GM19240 (cell line): Measurements from ENCODE around the gene SFPQ.
"Not testable (repeated sequence)": the region's sequence is repeated elsewhere in the genome, so short reads cannot be mapped to it uniquely, and the experiment has no call there.

Experiments used
- DNase-seq: peaks from one replicate; pipeline ENCODE4 v3.0.0; 2011; ENCODE audit warnings: low spot score; ENCODE audit not compliant: insufficient read length

The SFPQ gene

GRCh38 chr1:35192853-35193664 is at the start of gene SFPQ:
Gene SFPQ (minus strand): TSS chr1:35193145. CDS start chr1:35193049, 96 bp downstream.
- peak; percentile 95 for DNase-seq

DNA sequence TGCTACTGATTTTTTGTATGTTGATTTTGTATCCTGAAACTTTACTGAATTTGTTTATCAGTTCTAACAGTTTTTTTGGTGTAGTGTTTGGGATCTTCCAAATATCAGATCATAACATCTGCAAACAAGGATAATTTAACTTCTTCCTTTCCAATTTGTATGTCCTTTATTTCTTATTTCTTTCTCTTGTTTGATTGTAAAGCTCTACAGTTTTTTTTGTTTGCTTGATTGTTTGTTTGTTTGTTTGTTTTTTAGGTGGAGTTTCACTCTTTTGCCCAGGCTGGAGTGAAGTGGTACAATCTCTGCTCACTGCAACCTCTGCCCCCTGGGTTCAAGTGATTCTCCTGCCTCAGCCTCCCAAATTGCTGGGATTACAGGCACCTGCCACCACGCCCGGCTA is 43.8 kb upstream of the SFPQ start:
- DNase-seq: not testable (repeated sequence)

- DNase-seq: no peak
These were observed 38.3 kb upstream of the SFPQ start for GRCh38 chr1:35231287-35231686.

GRCh38 chr1:35229587-35230360 is 36.8 kb upstream of the SFPQ start:
- DNase-seq: no peak

DNA sequence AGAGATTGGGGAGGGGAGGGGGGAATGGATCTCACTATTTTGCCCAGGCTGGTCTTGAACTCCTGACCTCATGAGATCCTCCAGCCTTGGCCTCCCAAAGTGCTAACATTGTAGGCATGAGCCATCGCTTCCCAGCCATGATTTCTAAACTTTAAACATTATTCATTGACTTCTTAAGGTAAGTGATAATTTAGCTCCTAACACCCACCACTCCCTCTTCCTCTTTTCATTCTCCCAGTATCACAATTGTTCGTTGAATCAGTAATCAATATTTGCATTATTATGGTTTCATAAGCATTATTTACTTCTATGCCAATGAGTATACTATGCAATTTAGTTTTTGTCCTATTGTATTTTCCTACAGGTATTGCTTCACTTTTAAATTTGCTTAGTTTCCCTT is 33.6 kb upstream of the SFPQ start:
- no peak for DNase-seq

DNA sequence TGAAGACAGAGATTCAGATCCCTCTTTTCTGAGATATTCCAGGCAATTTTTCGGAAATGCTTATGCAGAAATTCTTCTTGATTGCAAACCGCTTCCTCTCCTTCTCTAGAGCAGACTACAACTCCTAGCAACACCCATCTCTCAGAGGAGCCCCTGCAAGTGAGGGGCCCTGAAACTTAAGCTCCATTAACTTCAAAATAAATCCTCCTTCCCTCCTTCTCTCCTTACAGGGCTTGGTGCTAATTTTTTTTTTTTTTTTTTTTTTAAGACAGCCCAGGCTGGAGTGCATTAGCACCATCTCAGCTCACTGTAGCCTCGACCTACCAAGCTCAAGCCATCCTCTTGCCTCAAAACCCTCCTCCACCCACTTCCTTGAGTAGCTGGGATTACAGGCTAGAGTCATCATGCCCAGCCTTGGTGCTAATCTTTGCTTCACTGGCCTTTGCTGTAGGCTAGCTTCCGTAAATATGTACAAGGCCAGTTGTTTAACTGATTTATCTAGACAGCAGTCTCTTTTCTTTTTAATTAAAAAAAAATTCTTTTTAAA is 30.2 kb upstream of the SFPQ start:
- no peak for DNase-seq

- DNase-seq: no peak
These were observed 29.6 kb upstream of the SFPQ start for GRCh38 chr1:35222322-35223083.

GRCh38 chr1:35220976-35221375 is 28.0 kb upstream of the SFPQ start:
- no peak for DNase-seq

GRCh38 chr1:35215346-35215745 is 22.4 kb upstream of the SFPQ start:
- no peak for DNase-seq

DNA sequence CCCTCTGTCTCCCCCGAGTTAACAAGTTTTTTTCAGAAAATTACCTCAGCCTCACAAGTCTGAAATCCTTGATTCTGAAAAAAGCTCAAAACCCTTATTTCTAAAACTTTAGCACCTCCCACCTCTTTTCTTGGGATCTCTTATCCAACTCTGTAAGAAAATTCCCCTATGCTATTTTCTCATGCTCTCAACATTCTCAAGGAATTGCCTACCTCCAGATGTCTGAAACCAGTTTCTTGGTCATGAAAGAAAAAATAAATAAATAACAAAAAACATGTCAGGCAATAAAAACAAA is 18.1 kb upstream of the SFPQ start:
- no peak for DNase-seq

- DNase-seq: no peak
These were observed 17.6 kb upstream of the SFPQ start for GRCh38 chr1:35210321-35211119.

- DNase-seq: no peak
These were observed 10.3 kb upstream of the SFPQ start for GRCh38 chr1:35203295-35203694.

DNA sequence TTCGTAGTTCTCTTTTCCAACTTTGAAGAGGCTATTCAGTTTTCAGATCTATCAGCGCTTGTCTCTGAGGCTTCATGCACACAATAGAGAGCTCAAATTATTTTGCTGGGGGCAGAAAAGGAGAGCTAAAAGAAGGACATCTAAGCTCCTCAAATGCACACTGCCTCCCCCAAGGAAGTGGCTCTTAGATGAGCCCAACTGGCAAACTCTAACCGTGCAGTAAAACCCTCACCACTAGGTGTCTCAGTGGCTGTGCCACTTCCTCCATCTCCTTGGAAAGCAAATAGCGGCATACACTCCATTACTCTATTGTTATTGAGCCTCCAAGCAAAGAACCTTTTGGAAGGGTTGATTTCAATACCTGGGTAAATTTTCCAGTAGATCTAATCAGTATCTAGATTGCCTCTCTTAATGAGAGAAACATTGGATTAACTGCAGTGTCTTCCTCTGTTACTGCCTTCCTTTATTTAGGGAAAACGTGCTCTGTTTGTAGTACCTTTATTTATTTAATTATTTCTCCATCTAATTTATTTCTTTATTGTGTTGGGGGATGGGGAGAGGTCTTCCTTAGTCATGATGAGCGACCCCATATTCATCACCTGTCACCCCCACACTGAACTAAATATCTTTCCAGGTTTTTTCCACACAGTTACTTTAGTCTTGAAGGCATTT is 9.2 kb upstream of the SFPQ start:
- DNase-seq: peak; percentile 73

- no peak for DNase-seq
These were observed 8.7 kb upstream of the SFPQ start for GRCh38 chr1:35201631-35202030.

GRCh38 chr1:35192056-35192852 is 691 bp downstream of the SFPQ start:
- DNase-seq: peak; percentile 51

DNA sequence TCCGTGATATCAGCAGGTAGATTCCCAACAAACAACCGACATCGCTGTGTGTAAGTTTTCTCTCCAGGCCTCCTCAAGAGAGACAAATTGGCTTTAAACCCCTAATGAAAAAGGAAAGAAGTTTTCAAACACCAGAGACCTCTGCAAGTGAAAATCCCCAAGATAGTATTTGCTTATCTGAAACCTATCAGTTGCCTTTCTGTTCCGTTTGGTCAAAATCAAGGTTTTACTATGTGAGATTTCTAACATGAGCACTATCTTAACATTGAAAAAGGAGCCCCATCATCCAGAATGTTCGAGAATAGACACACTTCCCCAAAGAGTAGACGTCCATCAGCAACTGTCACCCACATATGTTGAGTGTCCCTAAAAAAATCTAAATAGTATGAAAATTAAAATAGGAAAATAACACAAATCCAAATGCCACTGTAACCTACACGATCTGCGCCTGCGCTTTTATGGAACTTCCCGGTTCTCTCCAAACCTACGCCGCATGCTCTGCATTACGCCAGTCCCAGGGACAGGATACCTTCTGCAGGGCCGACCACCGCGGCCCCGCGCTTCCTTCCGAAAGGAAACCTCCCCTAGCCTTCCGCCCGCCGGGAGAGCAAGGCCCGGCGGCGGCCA is 1.4 kb downstream of the SFPQ start:
- no peak for DNase-seq

DNA sequence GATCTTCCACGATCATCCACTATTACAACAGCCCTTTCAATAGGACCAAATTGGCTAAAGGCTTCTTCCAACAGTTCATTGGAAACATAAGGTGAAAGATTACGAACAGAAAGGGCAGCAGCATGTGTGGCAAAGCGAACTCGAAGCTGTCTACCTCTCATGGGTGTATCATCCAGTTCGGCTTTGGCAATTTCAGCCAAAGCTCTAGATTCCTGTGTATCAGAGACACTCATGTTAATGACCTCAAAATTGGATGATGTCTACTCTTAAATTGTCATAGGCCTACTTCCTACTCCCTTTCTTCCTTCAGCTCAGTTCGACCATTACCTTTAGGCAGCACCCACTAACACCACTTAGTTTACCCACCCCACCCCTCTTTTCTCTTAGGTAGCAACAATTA is 2.2 kb downstream of the SFPQ start:
- DNase-seq: no peak

- no peak for DNase-seq
These were observed 4.2 kb downstream of the SFPQ start for GRCh38 chr1:35188578-35189392.
